Endothelial cell of umbilical vein (primary cell): ENCODE measurements around the gene MORC1. TPM values are rescaled to one million over a fixed set of nuclear protein-coding genes. Genes with fewer than 3 reads are reported as not detected.

Experiments
- BruUV-seq: library from RNA; stranded (reverse); fragments of 400-500 nt; replicated peaks from 2 replicates; lab custom pipeline; 2021; lab: Mats Ljungman, UMichigan
- CTCF ChIA-PET: fragments of 300-600, 350-600 bp; sonication (Branson Sonifier 250); formaldehyde crosslinking; loops from one replicate; lab custom pipeline; 2021; ENCODE audit warnings: antibody characterized with exemption, inconsistent platforms; lab: Charles Lee
- POLR2A ChIA-PET: fragments of 300-600, 350-600 bp; sonication (Branson Sonifier 250); formaldehyde crosslinking; loops from one replicate; lab custom pipeline; 2021; ENCODE audit warnings: antibody characterized with exemption, inconsistent platforms; lab: Charles Lee
- DNase-seq: peaks from one replicate; pipeline ENCODE4 v3.0.0-alpha.2; 2011; ENCODE audit warnings: low read depth, low spot score
- FAIRE-seq: peaks from 2 replicates; lab custom pipeline; 2011; peaks lifted over from hg19 to GRCh38; lab: Jason Lieb, UNC
- H2AFZ ChIP-seq: 2 replicates; pipeline ENCODE4 v1.6.0; 2012; ENCODE audit warnings: low read depth, low read length, control low read depth, inconsistent platforms
- H3K27ac ChIP-seq: 2 replicates; pipeline ENCODE4 v1.5.1; 2011; ENCODE audit warnings: low read depth, mild to moderate bottlenecking, control low read depth, low read length, moderate library complexity; ENCODE audit not compliant: insufficient read depth
- H3K27me3 ChIP-seq, 2 experiments: 2 replicates each; pipeline versions ENCODE4 v1.6.0 to v1.6.1; 2011; ENCODE audit warnings: low read length in 2 of 2, mixed read lengths in 1 of 2; ENCODE audit not compliant: control insufficient read depth in 2 of 2, insufficient read depth in 2 of 2
- H3K36me3 ChIP-seq, 2 experiments: 2 replicates in 1 of 2; 3 replicates in 1 of 2; pipeline ENCODE4 v1.5.1; 2011; ENCODE audit warnings: low read length in 2 of 2, mild to moderate bottlenecking in 1 of 2, moderate library complexity in 1 of 2; ENCODE audit not compliant: control insufficient read depth in 2 of 2, insufficient read depth in 2 of 2; ENCODE audit errors: extremely low read depth in 1 of 2
- H3K4me1 ChIP-seq: 3 replicates; pipeline ENCODE4 v1.5.1; 2011; ENCODE audit warnings: mild to moderate bottlenecking, low read length; ENCODE audit not compliant: control insufficient read depth, insufficient read depth; ENCODE audit errors: extremely low read depth
- H3K4me2 ChIP-seq: 2 replicates; pipeline ENCODE4 v1.6.1; 2011; ENCODE audit warnings: low read length, control low read depth, mixed read lengths; ENCODE audit not compliant: insufficient read depth
- H3K4me3 ChIP-seq, 3 experiments: fragments of 200-600 bp in 1 of 3; sonication (generic), shearing (Covaris generic) in 1 of 3; replicated peaks in 1 of 3; 2 replicates each; pipeline ENCODE4 v1.5.1; 2011 to 2016; ENCODE audit warnings: control low read depth in 3 of 3, low read length in 3 of 3, mild to moderate bottlenecking in 2 of 3, inconsistent platforms in 1 of 3, low read depth in 1 of 3, moderate library complexity in 1 of 3; ENCODE audit not compliant: insufficient read depth in 1 of 3
- H3K79me2 ChIP-seq: 2 replicates; pipeline ENCODE4 v1.6.0; 2012; ENCODE audit warnings: low read length, inconsistent platforms; ENCODE audit not compliant: control insufficient read depth, insufficient read depth
- H3K9ac ChIP-seq: replicated peaks from 2 replicates; pipeline ENCODE3; 2011; ENCODE audit warnings: low read length, control low read depth; ENCODE audit not compliant: insufficient read depth; ENCODE audit errors: extremely low read depth
- H3K9me1 ChIP-seq: replicated peaks from 3 replicates; pipeline ENCODE4 v1.6.0; 2011; ENCODE audit warnings: mild to moderate bottlenecking, low read length; ENCODE audit not compliant: control insufficient read depth, insufficient read depth; ENCODE audit errors: extremely low read depth
- H3K9me3 ChIP-seq: replicated peaks from 2 replicates; pipeline ENCODE4 v1.5.1; 2012; ENCODE audit warnings: low read length, inconsistent platforms; ENCODE audit not compliant: control insufficient read depth, insufficient read depth
- H4K20me1 ChIP-seq: replicated peaks from 2 replicates; pipeline ENCODE3; 2011; ENCODE audit warnings: mild to moderate bottlenecking, low read length; ENCODE audit not compliant: control insufficient read depth, insufficient read depth; ENCODE audit errors: extremely low read depth
- EZH2 ChIP-seq: IDR thresholded peaks from 2 replicates; pipeline ENCODE4 v1.6.1; 2012; ENCODE audit warnings: borderline replicate concordance, low read depth, mild to moderate bottlenecking, moderate library complexity, low read length, inconsistent platforms; ENCODE audit not compliant: severe bottlenecking
- FOS ChIP-seq: IDR thresholded peaks from 2 replicates; pipeline ENCODE4 v1.6.1; 2011; ENCODE audit warnings: mild to moderate bottlenecking, low read length, moderate library complexity, borderline replicate concordance; ENCODE audit not compliant: insufficient read depth
- JUN ChIP-seq: IDR thresholded peaks from 2 replicates; pipeline ENCODE4 v1.6.1; 2011; ENCODE audit warnings: borderline replicate concordance, low read depth; ENCODE audit not compliant: insufficient read length, insufficient read depth
- POLR2A ChIP-seq: IDR thresholded peaks from 2 replicates; pipeline ENCODE4 v1.6.1; 2012; ENCODE audit warnings: low read depth, mild to moderate bottlenecking, control low read depth, low read length
- dilution Hi-C: fragments of 300-500 bp; cut with MboI; formaldehyde crosslinking; loops from one replicate; pipeline ENCODE4 v1.15.0; 2019; ENCODE audit warnings: low sequenced_read_pairs; ENCODE audit not compliant: extremely low pct_ligation_motif_present
- intact Hi-C: fragments of 100-400 bp; cut with micrococcal nuclease; formaldehyde crosslinking; loops from one replicate; pipeline ENCODE4 v1.10.0; 2022
- polyA plus RNA-seq, 4 experiments: library from polyadenylated mRNA; depleted of rRNA in 3 of 4; stranded (reverse) in 3 of 4; unstranded in 1 of 4; fragments of >200 nt; gene quantifications; 2 replicates each; pipeline versions ENCODE4 v1.2.1 to v1.2.3, GENCODE V29; 2011 to 2012; ENCODE audit warnings: missing spikeins in 1 of 4
- total RNA-seq: library from RNA; stranded (reverse); gene quantifications from 2 replicates; pipeline ENCODE4 v1.2.3, GENCODE V29; 2021
- TF ChIP-seq, protein P1 (sequence below): IDR thresholded peaks from 2 replicates; pipeline ENCODE4 v1.6.1; 2011; ENCODE audit not compliant: insufficient read depth, insufficient read length
- TF ChIP-seq, protein P2 (sequence below), 2 donors: IDR thresholded peaks; 1 replicate in 1 of 2; 2 replicates in 1 of 2; pipeline ENCODE4 v1.5.1; 2011; ENCODE audit warnings: low read length in 2 of 2, mild to moderate bottlenecking in 2 of 2, moderate library complexity in 2 of 2, control low read depth in 1 of 2, inconsistent platforms in 1 of 2, low read depth in 1 of 2; ENCODE audit not compliant: insufficient read depth in 1 of 2; ENCODE audit errors: extremely low read depth in 1 of 2

The MORC1 gene
- total and polyA plus RNA-seq, 2 donors (not counting 3 experiments of a cell fraction or from before 2014, with no cell fraction given): not detected

DNA sequence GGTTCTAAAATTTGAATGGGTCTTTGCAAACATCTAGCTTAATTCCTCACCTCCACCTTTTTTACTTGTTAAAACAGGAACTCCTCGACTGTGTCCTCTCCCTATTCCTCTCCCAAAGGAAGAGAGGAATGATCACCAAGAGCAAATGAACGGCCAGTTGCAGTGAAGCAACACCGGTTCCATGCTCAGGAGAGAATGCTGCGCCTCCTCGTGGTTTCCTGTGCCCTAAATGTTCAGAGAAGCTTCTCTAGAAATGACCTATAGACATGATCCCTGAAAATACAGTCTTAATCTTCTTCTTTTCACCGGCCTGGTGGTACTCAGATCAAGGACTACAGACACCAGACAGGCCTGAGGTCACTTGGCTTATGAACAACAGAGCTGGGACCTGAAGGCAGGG is 99.1 kb downstream of the MORC1 start:
- Histone ChIP-seq H3K27me3 (no peaks in the 10 kb centered on the region), H3K9me3 (no peaks in the 10 kb centered on the region), H3K36me3 (no peaks in the 10 kb centered on the region), H3K4me1 (no peaks in the 10 kb centered on the region), H3K9me1 (no peaks in the 10 kb centered on the region), H3K4me2 (no peak overlapping the region), H4K20me1 (no peaks in the 10 kb centered on the region), H3K9ac (no peak overlapping the region), H3K79me2 (no peaks in the 10 kb centered on the region), H3K4me3 (no peak overlapping the region), H2AFZ (no peak overlapping the region), H3K27ac (no peak overlapping the region)
- DNase-seq: no peak
- no peak for FAIRE-seq
- intact Hi-C loops: no loop called here
- CTCF ChIA-PET: interaction anchor here (0.8 to 1.1 kb wide), 2 partner anchors 12 to 354 kb away, joined by 3 read pairs; no protein-coding TSS in a partner anchor
- TF ChIP-seq EZH2: no peak
- no peak for TF ChIP-seq FOS
- TF ChIP-seq, protein P1, sequence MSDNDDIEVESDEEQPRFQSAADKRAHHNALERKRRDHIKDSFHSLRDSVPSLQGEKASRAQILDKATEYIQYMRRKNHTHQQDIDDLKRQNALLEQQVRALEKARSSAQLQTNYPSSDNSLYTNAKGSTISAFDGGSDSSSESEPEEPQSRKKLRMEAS: no peak
- TF ChIP-seq JUN: no peak
- POLR2A ChIA-PET: interaction anchor here (0.6 kb wide), 1 partner anchor 92 kb away, joined by 6 read pairs; no protein-coding TSS in a partner anchor
- BruUV-seq: no TSS peak
- dilution Hi-C loops: no loop called here

DNA sequence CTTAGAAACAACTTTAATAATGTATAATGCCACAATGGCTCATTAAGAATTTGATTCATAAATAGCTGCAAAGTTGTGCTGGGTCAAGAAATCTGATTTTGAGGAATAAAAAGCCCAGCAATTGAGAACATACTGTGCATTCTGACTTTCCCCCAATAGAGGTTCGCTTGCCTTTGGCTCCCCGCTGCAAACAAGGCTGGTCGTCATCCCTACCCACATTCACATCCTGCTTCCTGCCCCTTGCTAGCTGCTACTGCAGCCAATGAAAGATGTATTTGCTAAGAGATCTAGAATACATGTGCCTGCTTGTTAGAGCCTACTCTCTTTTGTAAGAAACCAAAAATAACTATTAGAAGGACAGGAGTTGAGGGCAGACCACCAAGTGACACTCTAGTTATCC is 112.5 kb downstream of the MORC1 start:
- H3K4me2 ChIP-seq: no peak overlapping the region
- POLR2A ChIA-PET: no interaction called here
- H3K36me3 ChIP-seq: no peaks in the 10 kb centered on the region
- H3K27ac ChIP-seq: no peak overlapping the region
- CTCF ChIA-PET: interaction anchor here (1.1 kb wide), 1 partner anchor 18 kb away, joined by 4 read pairs; no protein-coding TSS in a partner anchor
- H4K20me1 ChIP-seq: no peaks in the 10 kb centered on the region
- H3K9ac ChIP-seq: no peak overlapping the region
- no peaks in the 10 kb centered on the region for H3K4me1 ChIP-seq
- intact Hi-C loops (no loop called here), dilution Hi-C loops (no loop called here)
- no peak for DNase-seq
- H2AFZ ChIP-seq: no peak overlapping the region
- no peaks in the 10 kb centered on the region for H3K79me2 ChIP-seq
- H3K9me1 ChIP-seq: no peaks in the 10 kb centered on the region
- no peaks in the 10 kb centered on the region for H3K9me3 ChIP-seq
- BruUV-seq: no TSS peak
- FAIRE-seq: no peak
- TF ChIP-seq POLR2A (no peak), FOS (no peak), EZH2 (no peak)
- TF ChIP-seq, protein P2, sequence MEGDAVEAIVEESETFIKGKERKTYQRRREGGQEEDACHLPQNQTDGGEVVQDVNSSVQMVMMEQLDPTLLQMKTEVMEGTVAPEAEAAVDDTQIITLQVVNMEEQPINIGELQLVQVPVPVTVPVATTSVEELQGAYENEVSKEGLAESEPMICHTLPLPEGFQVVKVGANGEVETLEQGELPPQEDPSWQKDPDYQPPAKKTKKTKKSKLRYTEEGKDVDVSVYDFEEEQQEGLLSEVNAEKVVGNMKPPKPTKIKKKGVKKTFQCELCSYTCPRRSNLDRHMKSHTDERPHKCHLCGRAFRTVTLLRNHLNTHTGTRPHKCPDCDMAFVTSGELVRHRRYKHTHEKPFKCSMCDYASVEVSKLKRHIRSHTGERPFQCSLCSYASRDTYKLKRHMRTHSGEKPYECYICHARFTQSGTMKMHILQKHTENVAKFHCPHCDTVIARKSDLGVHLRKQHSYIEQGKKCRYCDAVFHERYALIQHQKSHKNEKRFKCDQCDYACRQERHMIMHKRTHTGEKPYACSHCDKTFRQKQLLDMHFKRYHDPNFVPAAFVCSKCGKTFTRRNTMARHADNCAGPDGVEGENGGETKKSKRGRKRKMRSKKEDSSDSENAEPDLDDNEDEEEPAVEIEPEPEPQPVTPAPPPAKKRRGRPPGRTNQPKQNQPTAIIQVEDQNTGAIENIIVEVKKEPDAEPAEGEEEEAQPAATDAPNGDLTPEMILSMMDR (IDR thresholded peaks at IDR 0.05; ENCODE audit: extremely low read depth in 1 of 2, insufficient read depth in 1 of 2, low read depth in 1 of 2, low read length in 2 of 2): no peak
- H3K27me3 ChIP-seq: no peaks in the 10 kb centered on the region
- no peak overlapping the region for H3K4me3 ChIP-seq
